ENCODE measurements around the gene ZNF423.

DNA sequence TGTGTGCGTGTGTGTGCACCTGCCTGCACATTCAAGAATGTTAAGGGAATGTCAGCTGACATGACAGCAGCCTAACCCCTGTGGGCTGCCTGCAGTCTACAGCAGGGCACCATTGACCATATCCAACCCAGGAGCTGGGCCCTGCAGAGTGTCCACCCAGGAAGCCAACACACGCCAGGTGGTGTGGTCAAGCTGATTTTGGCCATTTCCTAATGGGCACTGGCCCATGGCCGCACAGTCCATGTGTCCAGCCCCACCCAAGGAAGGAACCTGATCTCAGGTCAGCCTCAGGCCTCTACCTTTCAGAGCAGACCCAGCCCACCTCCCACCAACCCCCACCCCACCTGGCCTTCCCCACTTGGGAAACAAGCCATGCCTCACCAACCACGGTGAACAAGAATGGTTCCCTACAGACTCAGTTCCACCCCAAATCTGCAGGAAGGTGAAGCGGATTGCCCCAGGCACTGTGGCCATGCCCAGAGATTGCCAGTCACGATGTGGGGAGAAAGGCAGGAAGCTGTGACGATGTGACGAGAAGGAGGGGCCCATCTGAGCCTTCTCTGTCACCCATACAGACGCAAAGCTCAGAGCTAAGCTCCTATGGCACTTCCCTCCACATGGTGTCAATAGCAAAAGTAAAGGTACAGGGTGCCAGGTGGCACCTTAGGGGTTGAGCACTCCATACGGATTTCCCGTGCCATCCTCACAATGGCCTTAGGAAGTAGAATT, 77.5 kb downstream of the ZNF423 start:
- TF ChIP-seq, protein P1, sequence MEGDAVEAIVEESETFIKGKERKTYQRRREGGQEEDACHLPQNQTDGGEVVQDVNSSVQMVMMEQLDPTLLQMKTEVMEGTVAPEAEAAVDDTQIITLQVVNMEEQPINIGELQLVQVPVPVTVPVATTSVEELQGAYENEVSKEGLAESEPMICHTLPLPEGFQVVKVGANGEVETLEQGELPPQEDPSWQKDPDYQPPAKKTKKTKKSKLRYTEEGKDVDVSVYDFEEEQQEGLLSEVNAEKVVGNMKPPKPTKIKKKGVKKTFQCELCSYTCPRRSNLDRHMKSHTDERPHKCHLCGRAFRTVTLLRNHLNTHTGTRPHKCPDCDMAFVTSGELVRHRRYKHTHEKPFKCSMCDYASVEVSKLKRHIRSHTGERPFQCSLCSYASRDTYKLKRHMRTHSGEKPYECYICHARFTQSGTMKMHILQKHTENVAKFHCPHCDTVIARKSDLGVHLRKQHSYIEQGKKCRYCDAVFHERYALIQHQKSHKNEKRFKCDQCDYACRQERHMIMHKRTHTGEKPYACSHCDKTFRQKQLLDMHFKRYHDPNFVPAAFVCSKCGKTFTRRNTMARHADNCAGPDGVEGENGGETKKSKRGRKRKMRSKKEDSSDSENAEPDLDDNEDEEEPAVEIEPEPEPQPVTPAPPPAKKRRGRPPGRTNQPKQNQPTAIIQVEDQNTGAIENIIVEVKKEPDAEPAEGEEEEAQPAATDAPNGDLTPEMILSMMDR (IDR thresholded peaks at IDR 0.05; ENCODE audit: borderline replicate concordance, extremely low read depth, low read length, poor library complexity, severe bottlenecking) = no peak
- TF ChIP-seq EZH2 (IDR thresholded peaks at IDR 0.05; ENCODE audit: borderline replicate concordance, low read depth, low read length, severe bottlenecking) = no peak
